Measurements from ENCODE around the gene ZNF425.
"Not testable (repeated sequence)": the region's sequence is repeated elsewhere in the genome, so short reads cannot be mapped to it uniquely, and the experiment has no call there.

ZNF425 gene

DNA sequence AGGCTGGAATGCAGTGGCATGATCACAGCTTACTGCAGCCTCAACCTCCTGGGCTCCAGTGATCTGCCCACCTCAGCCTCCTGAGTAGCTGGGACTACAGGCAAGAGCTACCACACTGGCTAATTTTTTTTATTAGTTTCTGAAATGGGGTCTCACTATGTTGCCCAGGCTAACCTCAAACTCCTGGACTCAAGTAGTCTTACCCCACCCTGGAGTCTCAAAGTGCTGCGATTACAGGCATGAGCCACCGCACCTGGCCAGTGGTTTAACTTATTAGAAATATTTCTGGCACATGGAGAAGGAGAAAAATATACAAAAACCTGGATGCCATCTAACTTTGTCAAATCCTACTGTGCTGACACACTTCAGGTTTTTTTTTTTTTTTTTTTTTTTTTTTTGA, 50.8 kb downstream of the ZNF425 start:
- no peak for TF ChIP-seq Cebpa-rat (IDR thresholded peaks at IDR 0.05)
- Histone ChIP-seq H3K4me3 (no peak overlapping the region), H3K36me3 (peaks cover 92% of the 10 kb centered on the region), H3K4me1 (peaks cover 22% of the 10 kb centered on the region), H3K9ac (no peak overlapping the region), H3K9me3 (peaks cover 23% of the 10 kb centered on the region; the same call in 1 of the 2 replicates), H4K20me1 (no peaks in the 10 kb centered on the region), H3K27ac (no peak overlapping the region), H3K27me3 (no peaks in the 10 kb centered on the region), H3K4me2 (no peak overlapping the region)

GRCh38 chr7:149074116-149074885, 51.8 kb downstream of the ZNF425 start:
- Histone ChIP-seq H3K4me1 (peaks cover 31% of the 10 kb centered on the region), H3K4me3 (no peak overlapping the region), H3K4me2 (no peak overlapping the region), H3K36me3 (peaks cover 91% of the 10 kb centered on the region), H4K20me1 (no peaks in the 10 kb centered on the region), H3K27me3 (no peaks in the 10 kb centered on the region), H3K9me3 (peaks cover 18% of the 10 kb centered on the region; the same call in 1 of the 2 replicates), H3K27ac (no peak overlapping the region), H3K9ac (no peak overlapping the region)
- no peak for TF ChIP-seq Cebpa-rat (IDR thresholded peaks at IDR 0.05)

- peak overlapping the region; percentile 26 for H3K4me3 ChIP-seq
- no peaks in the 10 kb centered on the region for H4K20me1 ChIP-seq
- peak overlapping the region; percentile 61 for H3K4me2 ChIP-seq
- no peak for TF ChIP-seq Cebpa-rat (IDR thresholded peaks at IDR 0.05)
- H3K27me3 ChIP-seq, result no peaks in the 10 kb centered on the region
- H3K4me1 ChIP-seq, result peaks cover 38% of the 10 kb centered on the region
- H3K9me3 ChIP-seq, result peaks cover 18% of the 10 kb centered on the region; the same call in 1 of the 2 replicates
- H3K9ac ChIP-seq, result no peak overlapping the region
- H3K36me3 ChIP-seq, result peaks cover 83% of the 10 kb centered on the region
- peak overlapping the region; percentile 73 for H3K27ac ChIP-seq
Measured at GRCh38 chr7:149072438-149072775, 53.7 kb downstream of the ZNF425 start.

DNA sequence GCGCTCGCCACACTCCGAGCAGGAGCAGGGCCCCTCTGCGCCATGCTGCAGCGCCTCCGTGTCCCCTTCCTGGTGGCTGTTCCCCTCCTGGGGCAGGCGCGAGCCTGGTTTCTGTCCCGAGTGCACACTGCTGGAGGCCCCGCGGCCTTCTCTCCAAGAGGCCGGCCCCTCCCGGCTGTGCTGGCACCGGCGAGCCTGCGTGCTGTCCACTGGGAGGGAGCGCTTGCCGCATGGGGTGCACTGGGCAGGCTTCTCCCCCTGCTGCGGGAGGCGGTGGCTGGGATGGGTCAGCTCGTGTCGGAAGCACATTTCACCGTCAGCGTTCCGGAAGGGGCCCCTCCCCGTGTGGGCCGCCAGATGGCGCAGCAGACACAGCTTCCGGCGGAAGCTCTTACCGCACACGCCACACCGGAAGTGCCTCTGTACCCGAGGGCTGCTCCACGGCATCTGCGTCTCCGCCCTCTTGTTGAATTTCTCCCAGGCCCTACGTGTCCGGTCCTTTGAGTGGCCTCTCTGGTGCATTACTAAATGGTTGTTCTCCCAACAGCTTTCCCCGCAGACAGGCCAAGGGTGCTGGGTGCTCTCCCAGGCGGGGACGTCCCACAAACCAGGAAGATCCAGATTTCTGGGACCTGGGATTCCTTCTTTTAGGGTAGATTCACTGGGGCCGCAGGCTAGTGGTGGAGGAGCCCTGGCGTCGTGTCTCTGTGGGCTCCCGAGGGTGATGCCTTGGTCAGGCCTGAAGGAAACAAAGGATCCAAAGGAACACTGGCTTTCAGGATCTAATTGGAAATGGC, 54.3 kb downstream of the ZNF425 start:
- peaks cover 83% of the 10 kb centered on the region for H3K36me3 ChIP-seq
- H3K4me3 ChIP-seq, result peak overlapping the region; percentile 26
- peak overlapping the region; percentile 61 for H3K4me2 ChIP-seq
- H3K9me3 ChIP-seq, result peaks cover 18% of the 10 kb centered on the region; the same call in 1 of the 2 replicates
- no peak overlapping the region for H3K9ac ChIP-seq
- H3K27me3 ChIP-seq, result no peaks in the 10 kb centered on the region
- H4K20me1 ChIP-seq, result no peaks in the 10 kb centered on the region
- peaks cover 38% of the 10 kb centered on the region for H3K4me1 ChIP-seq
- H3K27ac ChIP-seq, result peak overlapping the region; percentile 73
- no peak for TF ChIP-seq Cebpa-rat (IDR thresholded peaks at IDR 0.05)

- Histone ChIP-seq H3K36me3 (peaks cover 82% of the 10 kb centered on the region), H3K4me1 (peaks cover 42% of the 10 kb centered on the region), H3K27ac (peak overlapping the region; percentile 73), H3K4me2 (peak overlapping the region; percentile 61), H3K9ac (no peak overlapping the region), H3K9me3 (peaks cover 18% of the 10 kb centered on the region; the same call in 1 of the 2 replicates), H3K4me3 (no peak overlapping the region), H4K20me1 (no peaks in the 10 kb centered on the region), H3K27me3 (no peaks in the 10 kb centered on the region)
- no peak for TF ChIP-seq Cebpa-rat (IDR thresholded peaks at IDR 0.05)
Measured at GRCh38 chr7:149071182-149071635, 54.9 kb downstream of the ZNF425 start.

DNA sequence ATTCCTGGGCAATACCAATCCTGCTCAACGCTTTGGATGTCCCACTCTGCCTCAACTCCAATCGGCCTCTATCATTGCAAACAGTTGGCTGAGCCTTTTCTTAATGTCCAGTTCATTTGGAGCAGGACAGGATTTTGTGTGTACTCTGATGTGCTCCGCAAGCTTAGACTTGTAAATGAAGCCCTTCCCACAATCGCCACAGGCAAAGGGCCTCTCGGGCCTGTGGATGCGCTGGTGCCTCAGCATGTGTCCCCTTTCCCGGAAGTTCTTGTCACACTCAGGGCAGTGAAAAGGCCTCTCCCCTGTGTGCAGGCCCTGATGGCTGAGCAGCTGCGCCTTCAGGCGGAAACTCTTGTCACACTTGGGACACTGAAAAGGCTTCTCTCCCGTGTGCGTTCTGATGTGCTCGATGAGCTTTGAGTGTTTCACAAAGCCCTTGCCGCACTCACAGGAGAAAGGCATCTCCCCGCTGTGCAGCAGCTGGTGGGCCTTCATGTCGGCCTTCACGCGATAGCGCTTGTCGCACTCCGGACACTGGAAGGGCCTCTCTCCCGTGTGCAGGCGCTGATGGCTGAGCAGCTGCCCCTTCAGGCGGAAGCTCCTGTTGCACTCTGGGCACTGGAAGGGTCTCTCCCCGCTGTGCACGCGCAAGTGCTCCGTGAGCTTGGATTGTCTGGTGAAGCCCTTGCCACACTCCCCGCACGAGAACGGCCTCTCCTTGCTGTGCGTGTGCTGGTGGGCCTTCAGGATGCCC, 55.6 kb downstream of the ZNF425 start:
- H4K20me1 ChIP-seq, result no peaks in the 10 kb centered on the region
- no peaks in the 10 kb centered on the region for H3K27me3 ChIP-seq
- peaks cover 77% of the 10 kb centered on the region for H3K36me3 ChIP-seq
- TF ChIP-seq Cebpa-rat (IDR thresholded peaks at IDR 0.05), result no peak
- H3K4me3 ChIP-seq, result no peak overlapping the region
- H3K9ac ChIP-seq, result no peak overlapping the region
- no peak overlapping the region for H3K4me2 ChIP-seq
- H3K9me3 ChIP-seq, result peaks cover 18% of the 10 kb centered on the region; the same call in 1 of the 2 replicates
- H3K4me1 ChIP-seq, result peaks cover 45% of the 10 kb centered on the region
- H3K27ac ChIP-seq, result 0 out of 2 replicates have a peak overlapping the region, but pooled peaks have one; percentile 73

GRCh38 chr7:149067869-149068268, 58.3 kb downstream of the ZNF425 start:
- no peak overlapping the region for H3K27ac ChIP-seq
- no peak overlapping the region for H3K9ac ChIP-seq
- H3K4me1 ChIP-seq, result peaks cover 63% of the 10 kb centered on the region
- H3K36me3 ChIP-seq, result peaks cover 55% of the 10 kb centered on the region
- no peaks in the 10 kb centered on the region for H4K20me1 ChIP-seq
- no peak overlapping the region for H3K4me3 ChIP-seq
- no peak for TF ChIP-seq Cebpa-rat (IDR thresholded peaks at IDR 0.05)
- H3K4me2 ChIP-seq, result no peak overlapping the region
- H3K27me3 ChIP-seq, result no peaks in the 10 kb centered on the region
- peaks cover 18% of the 10 kb centered on the region; the same call in 1 of the 2 replicates for H3K9me3 ChIP-seq

DNA sequence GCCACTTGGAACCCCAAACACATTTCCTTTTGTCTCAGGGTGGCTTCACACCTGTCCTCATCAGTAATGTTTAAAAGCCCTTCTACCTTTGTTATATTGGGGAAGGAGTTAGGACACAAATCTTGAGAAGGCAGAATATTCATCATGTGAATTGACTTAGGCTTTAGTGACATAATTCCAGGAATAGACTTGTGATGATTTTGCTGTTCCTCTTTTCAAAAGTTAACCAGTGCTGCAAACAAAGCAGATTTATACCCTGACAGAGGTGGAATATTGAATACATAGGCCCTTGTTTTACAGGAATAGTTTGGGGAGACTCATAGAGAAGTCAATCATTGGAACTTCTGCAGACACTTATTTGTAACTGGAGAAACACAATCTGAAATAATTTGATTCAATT, 62.6 kb downstream of the ZNF425 start:
- H3K9ac ChIP-seq, result no peak overlapping the region
- H3K9me3 ChIP-seq, result no peaks in the 10 kb centered on the region
- H3K4me3 ChIP-seq, result no peak overlapping the region
- no peak overlapping the region for H3K4me2 ChIP-seq
- no peak for TF ChIP-seq Cebpa-rat (IDR thresholded peaks at IDR 0.05)
- H3K27me3 ChIP-seq, result no peaks in the 10 kb centered on the region
- peaks cover 21% of the 10 kb centered on the region for H3K36me3 ChIP-seq
- no peak overlapping the region for H3K27ac ChIP-seq
- H4K20me1 ChIP-seq, result no peaks in the 10 kb centered on the region
- H3K4me1 ChIP-seq, result peaks cover 38% of the 10 kb centered on the region

DNA sequence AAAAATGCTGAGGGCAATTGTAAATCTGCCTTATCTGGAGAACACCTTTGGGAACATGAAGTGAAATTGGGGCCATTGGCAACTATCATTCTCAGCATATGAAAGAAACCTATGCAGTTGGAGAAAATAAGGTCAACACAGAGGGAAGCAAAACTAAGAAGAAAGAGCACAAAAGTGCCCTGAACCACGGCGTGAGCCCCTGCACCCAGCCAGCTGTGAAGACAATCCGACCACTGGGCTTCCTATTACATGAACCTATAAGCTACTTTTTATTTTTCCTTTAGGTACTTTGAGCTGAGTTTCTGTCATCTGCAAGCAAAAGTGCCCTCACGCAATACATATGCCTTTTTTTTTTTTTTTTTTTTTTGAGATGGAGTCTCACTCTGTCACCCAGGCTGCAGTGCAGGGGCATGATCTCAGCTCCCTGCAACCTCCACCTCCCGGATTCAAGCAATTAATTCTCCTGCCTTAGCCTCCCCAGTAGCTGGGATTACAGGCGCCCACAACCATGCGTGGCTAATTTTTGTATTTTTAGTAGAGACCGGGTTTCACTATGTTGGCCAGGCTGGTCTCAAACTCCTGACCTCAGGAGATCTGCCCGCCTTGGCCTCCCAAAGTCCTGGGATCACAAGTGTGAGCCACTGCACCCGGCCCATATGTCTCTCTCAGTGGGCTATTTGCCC, 63.8 kb downstream of the ZNF425 start:
- H3K36me3 ChIP-seq, H3K27ac ChIP-seq, H3K4me3 ChIP-seq, H4K20me1 ChIP-seq, H3K9me3 ChIP-seq, H3K27me3 ChIP-seq: not testable (repeated sequence)
- Histone ChIP-seq H3K9ac (peak overlapping the region; percentile 45; the same call in 1 of the 2 replicates), H3K4me2 (peak overlapping the region; percentile 65), H3K4me1 (peaks cover 38% of the 10 kb centered on the region)

Measured in BLaER1 (cell line).